Sigmoid colon (tissue), 7 donors: ENCODE results near the gene TIMM50. TPM values are rescaled to one million over a fixed set of nuclear protein-coding genes. Genes with fewer than 3 reads are reported as not detected.

Source experiments
- DNase-seq: peaks from one replicate; pipeline ENCODE4 v3.0.0-alpha.2; 2019
- H3K27ac ChIP-seq, 4 donors: fragments of 200-600 bp; sonication (generic); one replicate each; pipeline ENCODE4 v1.5.1; 2016 to 2019; ENCODE audit warnings: mild to moderate bottlenecking in 1 of 4
- H3K27me3 ChIP-seq, 3 donors: fragments of 200-600 bp; sonication (generic); one replicate each; pipeline ENCODE4 v1.5.1; 2019; ENCODE audit warnings: mild to moderate bottlenecking in 1 of 3
- H3K36me3 ChIP-seq, 4 donors: fragments of 200-600 bp; sonication (generic); one replicate each; pipeline ENCODE4 v1.5.1; 2016 to 2019
- H3K4me1 ChIP-seq, 4 donors: fragments of 200-600 bp; sonication (generic); one replicate each; pipeline ENCODE4 v1.5.1; 2017 to 2019
- H3K4me3 ChIP-seq, 4 donors: fragments of 200-600 bp; sonication (generic); one replicate each; pipeline ENCODE4 v1.5.1; 2017 to 2019; ENCODE audit warnings: mild to moderate bottlenecking in 2 of 4, moderate library complexity in 1 of 4
- H3K9me3 ChIP-seq, 4 donors: fragments of 200-600 bp in 3 of 4; sonication (generic) in 3 of 4; one replicate each; pipeline versions ENCODE4 v1.5.1 to v1.6.1; 2013 to 2019
- EP300 ChIP-seq, 4 donors: sonication (generic); formaldehyde crosslinking; IDR thresholded peaks; one replicate each; pipeline ENCODE4 v1.6.1; 2017; ENCODE audit warnings: antibody characterized with exemption in 4 of 4
- POLR2A ChIP-seq, 2 donors: fragments of 450-650 bp; IDR thresholded peaks; one replicate each; pipeline ENCODE4 v1.6.1; 2016; ENCODE audit warnings: antibody characterized with exemption in 2 of 2, mild to moderate bottlenecking in 2 of 2, moderate library complexity in 2 of 2
- POLR2AphosphoS5 ChIP-seq, 4 donors: sonication (generic); formaldehyde crosslinking; IDR thresholded peaks; one replicate each; pipeline ENCODE4 v1.6.1; 2017; ENCODE audit warnings: antibody characterized with exemption in 4 of 4
- WGBS, 2 donors: extraction: QIAGEN DNeasy Blood & Tissue Kit; methylation state at CpG; one replicate each; pipeline ENCODE4 v1.1.7; 2013; 5-methylcytosine and 5-hydroxymethylcytosine counted together
- intact Hi-C: fragments of 100-400 bp; cut with DNase I; formaldehyde crosslinking; loops from one replicate; pipeline ENCODE4 v1.15.1; 2023
- polyA plus RNA-seq, 3 donors: library from polyadenylated mRNA; stranded (reverse); fragments of 200-250 nt; gene quantifications; one replicate each; pipeline ENCODE4 v1.2.3, GENCODE V29; 2013
- total RNA-seq, 4 donors: library from RNA; depleted of rRNA; stranded (reverse); fragments of >200 nt; gene quantifications; one replicate each; pipeline ENCODE4 v1.1.0, GENCODE V29; 2016
- TF ChIP-seq, protein P1 (sequence below), 4 experiments: fragments of 450-650 bp in 3 of 4; fragments of 200-600 bp in 1 of 4; IDR thresholded peaks; one replicate each; pipeline ENCODE4 v1.5.1; 2016 to 2019; ENCODE audit warnings: antibody characterized with exemption in 4 of 4, mild to moderate bottlenecking in 3 of 4, moderate library complexity in 2 of 4
- donor health status: healthy with polysubstance abuse.
- donor health status: Bipolar disorder and iron deficiency.
- donor health status: healthy.

Gene TIMM50
- total and polyA plus RNA-seq, 7 donors = 26.4 to 54.9 (median 44.8) TPM

DNA sequence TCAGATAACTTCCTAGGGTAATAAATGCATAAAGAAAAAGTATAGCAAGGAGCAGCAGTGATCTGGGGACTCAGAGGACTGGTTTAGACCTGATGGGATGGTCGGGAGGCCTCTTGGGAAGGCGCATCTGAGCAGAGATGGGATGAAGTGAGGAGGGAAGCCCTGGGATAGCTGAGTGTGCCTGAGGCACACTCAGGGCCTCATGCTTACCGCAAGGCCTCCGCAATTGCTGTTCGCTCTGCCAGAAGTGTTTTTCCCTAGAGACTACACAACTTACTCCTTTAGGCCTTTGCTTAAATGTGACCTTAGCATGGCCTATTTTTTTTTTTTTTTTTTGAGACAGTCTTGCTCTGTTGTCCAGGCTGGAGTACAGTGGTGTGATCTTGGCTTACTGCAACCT is 14.0 kb downstream of the TIMM50 start:
- 79 to 84% methylated on average over 5 of the region's 5 CpGs for WGBS, 2 donors
- Histone ChIP-seq H3K27me3 (peaks cover 16 to 39% (median 36%) of the 10 kb centered on the region in 3 donors), H3K4me3 (no peak overlapping the region)

DNA sequence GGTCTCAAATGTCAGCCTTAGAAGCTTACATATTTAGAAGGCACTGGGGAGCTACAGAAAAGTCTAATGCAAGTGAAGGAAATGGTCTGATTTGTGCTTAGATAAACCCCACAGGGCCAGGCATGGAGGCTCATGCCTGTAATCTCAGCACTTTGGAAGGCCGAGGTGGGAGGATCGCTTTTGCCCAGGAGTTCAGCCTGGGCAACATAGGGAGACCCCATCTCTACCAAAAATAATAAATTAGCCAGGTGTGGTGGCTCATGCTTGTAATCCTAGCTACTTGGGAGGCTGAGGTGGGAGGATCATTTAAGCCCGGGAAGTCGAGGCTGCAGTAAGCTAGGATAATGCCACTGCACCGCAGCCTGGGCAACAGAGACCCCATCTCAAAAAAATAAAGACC is 15.4 kb downstream of the TIMM50 start:
- no peak for DNase-seq
- Histone ChIP-seq H3K36me3 (peaks cover 0 to 5% (median 2%) of the 10 kb centered on the region in 4 donors), H3K9me3 (no peaks in the 10 kb centered on the region), H3K27ac (no peak overlapping the region), H3K27me3 (peaks cover 16 to 52% (median 47%) of the 10 kb centered on the region in 3 donors), H3K4me3 (no peak overlapping the region), H3K4me1 (peaks cover 0 to 21% (median 19%) of the 10 kb centered on the region in 4 donors)
- intact Hi-C loops = loop anchor here (5.0 kb wide), 1 partner anchor 36 kb away; the partner anchor contains the start of gene EID2B
- WGBS, 2 donors = 83 to 91% methylated on average over 5 of the region's 5 CpGs
- TF ChIP-seq EP300 (IDR thresholded peaks at IDR 0.05) = no peak
- TF ChIP-seq, protein P1, sequence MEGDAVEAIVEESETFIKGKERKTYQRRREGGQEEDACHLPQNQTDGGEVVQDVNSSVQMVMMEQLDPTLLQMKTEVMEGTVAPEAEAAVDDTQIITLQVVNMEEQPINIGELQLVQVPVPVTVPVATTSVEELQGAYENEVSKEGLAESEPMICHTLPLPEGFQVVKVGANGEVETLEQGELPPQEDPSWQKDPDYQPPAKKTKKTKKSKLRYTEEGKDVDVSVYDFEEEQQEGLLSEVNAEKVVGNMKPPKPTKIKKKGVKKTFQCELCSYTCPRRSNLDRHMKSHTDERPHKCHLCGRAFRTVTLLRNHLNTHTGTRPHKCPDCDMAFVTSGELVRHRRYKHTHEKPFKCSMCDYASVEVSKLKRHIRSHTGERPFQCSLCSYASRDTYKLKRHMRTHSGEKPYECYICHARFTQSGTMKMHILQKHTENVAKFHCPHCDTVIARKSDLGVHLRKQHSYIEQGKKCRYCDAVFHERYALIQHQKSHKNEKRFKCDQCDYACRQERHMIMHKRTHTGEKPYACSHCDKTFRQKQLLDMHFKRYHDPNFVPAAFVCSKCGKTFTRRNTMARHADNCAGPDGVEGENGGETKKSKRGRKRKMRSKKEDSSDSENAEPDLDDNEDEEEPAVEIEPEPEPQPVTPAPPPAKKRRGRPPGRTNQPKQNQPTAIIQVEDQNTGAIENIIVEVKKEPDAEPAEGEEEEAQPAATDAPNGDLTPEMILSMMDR (IDR thresholded peaks at IDR 0.05) = no peak
- TF ChIP-seq POLR2A (IDR thresholded peaks at IDR 0.05) = no peak

More for the DNA sequence above, 14.0 kb downstream of the TIMM50 start:
- Histone ChIP-seq H3K9me3 (no peaks in the 10 kb centered on the region), H3K4me1 (peaks cover 0 to 21% (median 19%) of the 10 kb centered on the region in 4 donors), H3K27ac (no peak overlapping the region), H3K36me3 (peaks cover 1 to 19% (median 12%) of the 10 kb centered on the region in 4 donors)
- no peak for DNase-seq
- TF ChIP-seq EP300 (IDR thresholded peaks at IDR 0.05) (no peak), POLR2A (IDR thresholded peaks at IDR 0.05) (no peak), POLR2AphosphoS5 (IDR thresholded peaks at IDR 0.05) (no peak)
- TF ChIP-seq, protein P1 (IDR thresholded peaks at IDR 0.05) = no peak
- intact Hi-C loops = loop anchor here (5.0 kb wide), 1 partner anchor 38 kb away; the partner anchor contains the start of gene EID2B

DNA sequence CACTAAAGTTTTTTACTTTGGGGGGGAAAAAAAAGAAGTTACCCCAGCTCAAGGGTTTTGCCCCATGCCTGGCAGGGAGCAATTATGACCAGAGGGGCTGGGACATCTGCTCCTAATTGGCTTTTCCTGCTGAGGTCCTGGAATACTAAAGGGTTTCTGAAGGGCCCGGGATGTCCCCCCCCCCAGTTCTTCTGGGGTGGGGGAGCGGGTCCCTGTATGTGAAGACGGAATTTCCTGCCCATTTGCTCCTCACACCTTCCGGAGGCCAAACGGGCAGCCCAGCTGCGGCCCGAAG is 17.0 kb downstream of the TIMM50 start:
- H3K36me3 ChIP-seq = no peaks in the 10 kb centered on the region
- peaks cover 0 to 22% (median 19%) of the 10 kb centered on the region in 4 donors for H3K4me1 ChIP-seq
- H3K4me3 ChIP-seq = peak overlapping the region in 1 of 4 donors; percentile 17
- intact Hi-C loops = loop anchor here (5.0 kb wide), 1 partner anchor 35 kb away; the partner anchor contains the start of gene EID2B
- TF ChIP-seq POLR2AphosphoS5 (IDR thresholded peaks at IDR 0.05) (no peak), POLR2A (IDR thresholded peaks at IDR 0.05) (no peak), EP300 (IDR thresholded peaks at IDR 0.05) (no peak)
- TF ChIP-seq, protein P1 (IDR thresholded peaks at IDR 0.05) = no peak
- no peak overlapping the region for H3K27ac ChIP-seq
- DNase-seq = no peak
- WGBS, 2 donors = 0% methylated on average over 7 of the region's 7 CpGs
- H3K27me3 ChIP-seq = peaks cover 17 to 65% (median 50%) of the 10 kb centered on the region in 3 donors
- H3K9me3 ChIP-seq = no peaks in the 10 kb centered on the region

DNA sequence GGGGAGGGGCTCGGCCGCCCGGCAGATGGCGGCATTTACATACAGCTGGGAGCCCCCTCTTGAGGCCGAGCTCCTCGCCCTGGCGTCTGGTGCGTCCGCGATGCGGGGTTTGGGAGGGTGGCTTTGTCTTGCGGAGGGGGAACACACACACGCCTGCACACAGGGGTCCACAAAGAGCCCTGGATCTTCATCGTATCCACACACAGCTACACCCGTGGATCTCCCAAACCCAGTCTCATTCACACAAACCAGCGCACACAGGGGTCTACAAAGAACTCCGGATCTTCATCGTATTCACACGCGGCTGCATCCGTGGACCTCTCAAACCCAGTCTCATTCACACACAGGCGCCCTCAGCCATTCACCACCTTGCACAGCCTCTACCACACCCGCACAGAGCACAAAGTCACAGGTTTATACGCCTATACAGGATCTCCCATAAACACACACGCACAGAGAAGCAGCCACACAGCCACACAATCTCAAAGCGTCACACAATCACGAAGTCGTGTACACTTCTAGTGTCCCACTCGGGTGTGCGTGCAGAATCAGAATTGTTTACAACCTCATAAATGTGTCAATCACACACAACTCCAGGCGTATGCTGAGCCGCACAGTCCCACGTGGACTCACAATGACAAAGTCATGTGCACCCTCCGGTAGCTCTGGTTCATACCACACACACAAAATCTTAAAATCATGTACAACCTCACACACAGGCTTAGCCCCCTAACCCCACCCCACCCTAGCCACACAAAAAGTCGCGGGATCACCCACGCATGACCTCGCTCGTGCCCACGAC is 17.6 kb downstream of the TIMM50 start:
- no peak for DNase-seq
- Histone ChIP-seq H3K27ac (no peak overlapping the region), H3K9me3 (no peaks in the 10 kb centered on the region), H3K27me3 (peaks cover 21 to 71% (median 55%) of the 10 kb centered on the region in 3 donors), H3K36me3 (no peaks in the 10 kb centered on the region), H3K4me1 (peaks cover 0 to 27% (median 22%) of the 10 kb centered on the region in 4 donors), H3K4me3 (peak overlapping the region in 2 of 4 donors; percentile 6 to 17)
- TF ChIP-seq POLR2A (IDR thresholded peaks at IDR 0.05) = no peak
- TF ChIP-seq EP300 (IDR thresholded peaks at IDR 0.05) = no peak
- TF ChIP-seq POLR2AphosphoS5 (IDR thresholded peaks at IDR 0.05) = no peak
- TF ChIP-seq, protein P1 (IDR thresholded peaks at IDR 0.05) = peak in 1 of 4 experiments; percentile 25
- 1% methylated on average over 40 of the region's 40 CpGs for WGBS, 2 donors
- intact Hi-C loops = loop anchor here (5.0 kb wide), 1 partner anchor 34 kb away; the partner anchor contains the start of gene EID2B
